ENCODE results near the gene KCNQ1. TPM values are rescaled to one million over a fixed set of nuclear protein-coding genes. Genes with fewer than 3 reads are reported as not detected.

KCNQ1 gene
- total and polyA plus RNA-seq, 7 experiments from 2014 or later = 14.7 to 46.4 (median 36.9) TPM

- Histone ChIP-seq H3K4me1 (ENCODE audit: control insufficient read depth in 2 of 2, insufficient read depth in 2 of 2, low read length in 2 of 2) (peaks cover 0 to 4% of the 10 kb centered on the region in 2 donors), H3K27me3 (ENCODE audit: control insufficient read depth in 2 of 2, insufficient read depth in 2 of 2, low read length in 2 of 2) (no peaks in the 10 kb centered on the region), H3K9me3 (ENCODE audit: control insufficient read depth in 2 of 3, low read length in 3 of 3) (peaks cover 0 to under 1% (median 0%) of the 10 kb centered on the region in 3 experiments), H3K4me3 (ENCODE audit: low read length) (no peak overlapping the region), H3K27ac (ENCODE audit: low read depth, low read length) (no peak overlapping the region), H3K36me3 (ENCODE audit: control insufficient read depth in 2 of 3, insufficient read depth in 3 of 3, low read length in 3 of 3) (peaks cover 0 to 13% (median 0%) of the 10 kb centered on the region in 3 experiments)
- POLR2A ChIA-PET = interaction anchor here (0.8 kb wide), 1 partner anchor 22 kb away, joined by 3 read pairs; no protein-coding TSS in a partner anchor
- ATAC-seq (no peak), DNase-seq (no peak)
- CTCF ChIA-PET = interaction anchor here (1.2 kb wide), 1 partner anchor 415 kb away, joined by 4 read pairs; no protein-coding TSS in a partner anchor
- H3K27ac Mint-ChIP-seq = no peak overlapping the region
- peaks cover 16 to 55% (median 43%) of the 10 kb centered on the region in 7 donors for H3K4me1 Mint-ChIP-seq
- peaks cover 0 to 15% (median 7%) of the 10 kb centered on the region in 11 donors for H3K9me3 Mint-ChIP-seq
- intact Hi-C loops (cut with micrococcal nuclease) = no loop called here
- no peak overlapping the region for H3K4me3 Mint-ChIP-seq
- H3K36me3 Mint-ChIP-seq = peaks cover 9 to 39% (median 19%) of the 10 kb centered on the region in 5 donors
- peaks cover 0 to 12% (median 0%) of the 10 kb centered on the region in 5 donors for H3K27me3 Mint-ChIP-seq
Observed at GRCh38 chr11:2473361-2474058, 28.7 kb downstream of the KCNQ1 start.

- Mint-ChIP-seq H3K4me3 (no peak overlapping the region), H3K36me3 (peaks cover 13 to 46% (median 27%) of the 10 kb centered on the region in 5 donors), H3K4me1 (peaks cover 9 to 48% (median 36%) of the 10 kb centered on the region in 7 donors), H3K27me3 (peaks cover 0 to 5% (median 0%) of the 10 kb centered on the region in 5 donors), H3K9me3 (peaks cover 0 to 21% (median 7%) of the 10 kb centered on the region in 11 donors), H3K27ac (no peak overlapping the region)
- no peak for DNase-seq
- no peak for ATAC-seq
- peaks cover 0 to 13% (median 0%) of the 10 kb centered on the region in 3 experiments for H3K36me3 ChIP-seq (ENCODE audit: control insufficient read depth in 2 of 3, insufficient read depth in 3 of 3, low read length in 3 of 3)
- POLR2A ChIA-PET = interaction anchor here (0.8 kb wide), 1 partner anchor 22 kb away, joined by 3 read pairs; no protein-coding TSS in a partner anchor
- H3K4me1 ChIP-seq (ENCODE audit: control insufficient read depth in 2 of 2, insufficient read depth in 2 of 2, low read length in 2 of 2) = no peaks in the 10 kb centered on the region
- no peaks in the 10 kb centered on the region for H3K27me3 ChIP-seq (ENCODE audit: control insufficient read depth in 2 of 2, insufficient read depth in 2 of 2, low read length in 2 of 2)
- H3K27ac ChIP-seq (ENCODE audit: low read depth, low read length) = no peak overlapping the region
- intact Hi-C loops (cut with micrococcal nuclease) = no loop called here
- CTCF ChIA-PET = interaction anchor here (1.0 to 1.2 kb wide), 2 partner anchors 58 to 414 kb away, joined by 3 to 4 read pairs; no protein-coding TSS in a partner anchor
- peaks cover 0 to 7% (median 0%) of the 10 kb centered on the region in 3 experiments for H3K9me3 ChIP-seq (ENCODE audit: control insufficient read depth in 2 of 3, low read length in 3 of 3)
- no peak overlapping the region for H3K4me3 ChIP-seq (ENCODE audit: low read length)
Observed at GRCh38 chr11:2474059-2474901, 29.5 kb downstream of the KCNQ1 start.

GRCh38 chr11:2475136-2475918 is 30.5 kb downstream of the KCNQ1 start:
- ChIA-PET CTCF (no interaction called here), POLR2A (no interaction called here)
- ATAC-seq (no peak), DNase-seq (no peak)
- H3K27me3 Mint-ChIP-seq = peaks cover 0 to 4% (median 0%) of the 10 kb centered on the region in 5 donors
- intact Hi-C loops (cut with micrococcal nuclease) = no loop called here
- H3K27ac Mint-ChIP-seq = peak overlapping the region in 3 of 9 donors; percentile 24 to 74 (median 53)
- H3K36me3 Mint-ChIP-seq = peaks cover 20 to 53% (median 35%) of the 10 kb centered on the region in 5 donors
- Histone ChIP-seq H3K4me1 (ENCODE audit: control insufficient read depth in 2 of 2, insufficient read depth in 2 of 2, low read length in 2 of 2) (no peaks in the 10 kb centered on the region), H3K36me3 (ENCODE audit: control insufficient read depth in 2 of 3, insufficient read depth in 3 of 3, low read length in 3 of 3) (peaks cover 0 to 13% (median 0%) of the 10 kb centered on the region in 3 experiments), H3K9me3 (ENCODE audit: control insufficient read depth in 2 of 3, low read length in 3 of 3) (peaks cover 0 to 12% (median 0%) of the 10 kb centered on the region in 3 experiments), H3K27ac (ENCODE audit: low read depth, low read length) (no peak overlapping the region), H3K27me3 (ENCODE audit: control insufficient read depth in 2 of 2, insufficient read depth in 2 of 2, low read length in 2 of 2) (no peaks in the 10 kb centered on the region), H3K4me3 (ENCODE audit: low read length) (no peak overlapping the region)
- no peak overlapping the region for H3K4me3 Mint-ChIP-seq
- H3K4me1 Mint-ChIP-seq = peaks cover 8 to 49% (median 39%) of the 10 kb centered on the region in 7 donors
- H3K9me3 Mint-ChIP-seq = peaks cover 0 to 30% (median 14%) of the 10 kb centered on the region in 11 donors

GRCh38 chr11:2477254-2477653 is 32.4 kb downstream of the KCNQ1 start:
- Histone ChIP-seq H3K9me3 (ENCODE audit: control insufficient read depth in 2 of 3, low read length in 3 of 3) (peaks cover 0 to 12% (median 0%) of the 10 kb centered on the region in 3 experiments), H3K27me3 (ENCODE audit: control insufficient read depth in 2 of 2, insufficient read depth in 2 of 2, low read length in 2 of 2) (no peaks in the 10 kb centered on the region), H3K4me3 (ENCODE audit: low read length) (no peak overlapping the region), H3K36me3 (ENCODE audit: control insufficient read depth in 2 of 3, insufficient read depth in 3 of 3, low read length in 3 of 3) (peaks cover 0 to 13% (median 0%) of the 10 kb centered on the region in 3 experiments), H3K4me1 (ENCODE audit: control insufficient read depth in 2 of 2, insufficient read depth in 2 of 2, low read length in 2 of 2) (peaks cover 0 to 6% of the 10 kb centered on the region in 2 donors), H3K27ac (ENCODE audit: low read depth, low read length) (no peak overlapping the region)
- peaks cover 0 to 4% (median 0%) of the 10 kb centered on the region in 5 donors for H3K27me3 Mint-ChIP-seq
- ChIA-PET POLR2A (no interaction called here), CTCF (no interaction called here)
- peaks cover 18 to 51% (median 41%) of the 10 kb centered on the region in 7 donors for H3K4me1 Mint-ChIP-seq
- no peak for DNase-seq
- H3K27ac Mint-ChIP-seq = no peak overlapping the region
- intact Hi-C loops (cut with micrococcal nuclease) = no loop called here
- H3K4me3 Mint-ChIP-seq = no peak overlapping the region
- peaks cover 0 to 30% (median 14%) of the 10 kb centered on the region in 11 donors for H3K9me3 Mint-ChIP-seq
- H3K36me3 Mint-ChIP-seq = peaks cover 20 to 44% (median 36%) of the 10 kb centered on the region in 5 donors
- ATAC-seq = no peak

- peaks cover 0 to 30% (median 14%) of the 10 kb centered on the region in 11 donors for H3K9me3 Mint-ChIP-seq
- peaks cover 22 to 48% (median 40%) of the 10 kb centered on the region in 5 donors for H3K36me3 Mint-ChIP-seq
- ChIA-PET POLR2A (no interaction called here), CTCF (no interaction called here)
- peaks cover 0 to 4% (median 0%) of the 10 kb centered on the region in 5 donors for H3K27me3 Mint-ChIP-seq
- peak overlapping the region in 1 of 9 donors; percentile 27 for H3K27ac Mint-ChIP-seq
- DNase-seq (no peak), ATAC-seq (no peak)
- Histone ChIP-seq H3K4me3 (ENCODE audit: low read length) (no peak overlapping the region), H3K4me1 (ENCODE audit: control insufficient read depth in 2 of 2, insufficient read depth in 2 of 2, low read length in 2 of 2) (peaks cover 0 to 6% of the 10 kb centered on the region in 2 donors), H3K27ac (ENCODE audit: low read depth, low read length) (no peak overlapping the region), H3K27me3 (ENCODE audit: control insufficient read depth in 2 of 2, insufficient read depth in 2 of 2, low read length in 2 of 2) (no peaks in the 10 kb centered on the region), H3K9me3 (ENCODE audit: control insufficient read depth in 2 of 3, low read length in 3 of 3) (peaks cover 0 to 12% (median 0%) of the 10 kb centered on the region in 3 experiments), H3K36me3 (ENCODE audit: control insufficient read depth in 2 of 3, insufficient read depth in 3 of 3, low read length in 3 of 3) (peaks cover 0 to 13% (median 0%) of the 10 kb centered on the region in 3 experiments)
- intact Hi-C loops (cut with micrococcal nuclease) = no loop called here
- H3K4me3 Mint-ChIP-seq = peak overlapping the region in 1 of 10 donors; percentile 16
- H3K4me1 Mint-ChIP-seq = peaks cover 18 to 52% (median 45%) of the 10 kb centered on the region in 7 donors
Observed at GRCh38 chr11:2477936-2478335, 33.1 kb downstream of the KCNQ1 start.

Measured in naive thymus-derived CD4-positive, alpha-beta T cell (primary cell).